Activated effector memory CD4-positive, alpha-beta T cell treated with anti-CD3 and anti-CD28 coated beads, Interleukin-2, amount 50 U/mL, for 16 hours (primary cell): ENCODE results near the gene DMD.

Experiments
- DNase-seq: peaks from one replicate; pipeline ENCODE4 v3.0.0-alpha.2; 2020

Gene DMD

DNA sequence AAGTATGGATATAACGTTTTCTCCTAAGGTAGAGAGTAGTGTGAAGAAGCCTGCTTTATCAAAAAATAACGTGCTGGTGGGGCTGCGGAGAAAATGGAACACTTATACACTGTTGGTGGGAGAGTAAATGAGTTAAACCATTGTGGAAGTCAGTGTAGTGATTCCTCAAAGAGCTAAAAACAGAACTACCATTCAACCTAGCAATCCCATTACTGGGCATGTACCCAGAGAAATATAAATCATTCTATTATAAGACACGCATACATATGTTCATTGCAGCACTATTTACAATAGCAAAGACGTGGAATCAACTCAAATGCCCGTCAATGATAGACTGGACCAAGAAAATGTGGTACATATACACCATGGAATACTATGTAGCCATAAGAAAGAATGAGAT, 196.4 kb downstream of the DMD start:
- DNase-seq: no peak

- DNase-seq: no peak
Observed at GRCh38 chrX:33014086-33014485, 197.3 kb downstream of the DMD start.

GRCh38 chrX:33001107-33001506, 210.2 kb downstream of the DMD start:
- DNase-seq: no peak

DNA sequence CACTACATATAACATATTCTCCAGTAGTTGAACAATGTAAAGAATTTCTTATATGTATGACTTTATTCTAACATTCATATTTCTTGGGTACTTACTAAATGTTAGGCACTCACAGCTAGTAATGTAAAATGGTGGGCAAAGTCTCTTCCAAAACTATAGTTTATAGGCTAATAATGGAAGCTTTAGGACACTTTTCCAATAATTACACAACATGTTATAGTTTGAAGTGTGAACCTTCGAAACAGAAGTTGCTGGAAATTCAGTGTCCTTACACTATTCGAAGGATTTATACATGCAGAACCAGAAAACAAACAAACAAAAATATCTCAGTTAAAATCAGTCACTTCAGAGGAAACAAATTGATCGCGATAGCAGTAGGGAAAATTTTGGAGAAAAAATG, 212.6 kb downstream of the DMD start:
- no peak for DNase-seq

- DNase-seq: no peak
Observed at GRCh38 chrX:32995427-32995826, 215.9 kb downstream of the DMD start.

DNA sequence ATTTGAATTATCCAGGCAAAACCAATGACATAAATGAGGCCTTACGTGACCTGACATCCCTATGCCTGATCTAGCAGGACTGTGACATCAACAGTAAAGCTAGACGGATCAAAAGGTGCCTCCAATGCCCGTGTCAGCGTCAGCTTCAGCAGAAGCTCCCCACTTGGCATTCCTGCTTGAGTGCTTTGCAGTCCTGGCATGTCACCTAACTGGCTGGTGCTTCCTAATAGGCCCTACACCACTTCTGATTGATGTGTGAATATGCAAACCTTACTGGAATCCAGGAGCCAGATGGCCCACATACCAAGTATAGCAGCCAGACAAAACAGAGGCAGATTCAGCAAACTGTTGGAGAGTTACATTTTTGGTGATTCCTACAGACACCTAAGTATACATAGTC, 224.2 kb downstream of the DMD start:
- DNase-seq: no peak

DNA sequence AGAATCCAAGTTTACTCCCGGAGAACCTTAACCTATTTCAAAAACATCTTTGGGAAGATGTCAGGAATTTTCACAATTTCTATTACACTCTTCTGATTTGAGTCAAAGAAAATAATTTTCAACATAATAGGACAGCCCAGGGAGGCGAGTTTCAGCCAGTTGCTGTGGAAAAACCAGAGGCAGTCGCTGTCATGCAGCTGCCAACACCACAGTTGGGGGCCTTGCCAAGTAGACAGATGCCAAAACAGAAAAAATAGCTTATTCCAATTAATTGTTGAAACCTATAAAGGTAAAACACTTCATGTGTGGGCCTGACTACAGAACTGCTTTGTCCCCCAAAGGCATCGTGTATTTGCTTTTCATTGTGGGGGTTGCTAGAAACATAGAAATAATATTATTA, 225.8 kb downstream of the DMD start:
- DNase-seq: no peak

- DNase-seq: no peak
Observed at GRCh38 chrX:32966821-32967355, 244.5 kb downstream of the DMD start.

DNA sequence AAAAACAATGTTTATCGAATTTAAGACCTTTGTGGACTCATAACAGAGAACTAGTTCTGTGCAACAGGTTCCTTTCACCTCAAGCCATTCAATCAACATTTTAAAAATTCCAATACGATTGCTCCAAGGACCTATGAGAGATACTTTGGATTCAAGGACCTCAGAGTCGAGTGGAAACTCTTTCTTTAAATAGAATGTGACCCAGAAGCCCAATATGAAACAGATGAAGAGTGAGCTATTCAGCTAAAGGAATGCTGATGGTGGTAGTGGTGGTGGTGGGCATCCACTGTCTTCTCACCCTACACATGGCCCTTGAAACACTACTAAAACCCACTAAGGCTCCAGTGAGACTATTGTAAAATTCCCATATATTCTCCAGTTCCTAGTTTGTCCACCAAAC, 257.2 kb downstream of the DMD start:
- no peak for DNase-seq

DNA sequence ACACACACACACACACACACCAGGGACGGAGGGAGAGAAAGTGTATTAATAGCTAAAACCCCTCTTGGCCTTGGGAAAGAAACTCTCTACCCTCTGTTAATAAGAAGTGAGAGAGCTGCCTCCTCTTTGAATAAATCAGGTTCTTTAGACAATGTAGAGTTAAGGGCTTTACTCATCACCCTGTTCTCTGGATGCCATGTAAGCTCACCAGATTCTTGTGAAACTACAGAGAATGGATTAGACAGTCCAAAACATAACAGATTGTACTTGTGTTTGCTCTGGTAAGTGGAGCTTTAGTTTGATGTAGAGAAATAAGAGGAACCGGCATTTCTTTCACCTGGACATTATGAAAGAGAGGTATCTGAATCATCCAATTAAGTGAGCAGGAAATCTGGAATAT, 263.2 kb downstream of the DMD start:
- DNase-seq: no peak

- no peak for DNase-seq
Observed at GRCh38 chrX:32937043-32937442, 274.3 kb downstream of the DMD start.

DNA sequence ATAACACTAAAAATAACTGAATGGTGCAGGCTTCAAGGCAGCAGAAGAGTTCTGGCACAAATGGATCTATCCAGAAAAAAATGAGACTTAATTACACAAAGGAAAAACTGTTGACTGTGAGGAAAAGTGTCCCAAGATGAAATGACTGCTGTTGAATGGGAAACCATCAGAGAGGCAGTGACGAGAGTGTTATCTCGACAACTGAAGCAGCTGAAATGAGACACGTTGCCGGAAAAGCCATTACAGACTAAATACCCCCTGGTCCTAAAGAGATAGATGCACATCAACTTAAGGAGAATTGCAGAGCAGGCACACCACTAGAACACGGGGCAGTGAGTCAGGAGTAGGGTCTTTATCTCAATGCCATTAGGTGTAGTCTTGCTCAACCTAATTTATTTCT, 277.8 kb downstream of the DMD start:
- no peak for DNase-seq

DNA sequence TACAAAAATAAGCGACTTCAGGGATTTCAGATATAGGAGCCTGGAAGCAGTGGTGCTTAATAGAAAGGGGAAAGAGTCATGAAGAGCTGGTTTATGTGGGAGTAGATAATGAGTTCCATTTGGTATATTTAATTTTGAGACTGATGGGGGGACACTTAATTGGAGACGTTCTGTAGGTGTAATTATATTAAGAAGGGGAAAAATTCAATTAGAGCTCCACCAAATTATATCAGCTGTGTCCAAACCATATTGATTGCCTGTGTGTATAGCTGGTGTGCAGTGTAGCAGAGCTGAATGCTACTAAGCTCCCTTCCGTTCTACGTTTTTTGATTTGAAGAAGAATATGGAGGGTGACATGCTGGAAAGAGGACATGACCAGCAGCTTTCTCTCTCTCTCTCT, 282.3 kb downstream of the DMD start:
- no peak for DNase-seq

GRCh38 chrX:32896088-32896487, 315.3 kb downstream of the DMD start:
- no peak for DNase-seq

DNA sequence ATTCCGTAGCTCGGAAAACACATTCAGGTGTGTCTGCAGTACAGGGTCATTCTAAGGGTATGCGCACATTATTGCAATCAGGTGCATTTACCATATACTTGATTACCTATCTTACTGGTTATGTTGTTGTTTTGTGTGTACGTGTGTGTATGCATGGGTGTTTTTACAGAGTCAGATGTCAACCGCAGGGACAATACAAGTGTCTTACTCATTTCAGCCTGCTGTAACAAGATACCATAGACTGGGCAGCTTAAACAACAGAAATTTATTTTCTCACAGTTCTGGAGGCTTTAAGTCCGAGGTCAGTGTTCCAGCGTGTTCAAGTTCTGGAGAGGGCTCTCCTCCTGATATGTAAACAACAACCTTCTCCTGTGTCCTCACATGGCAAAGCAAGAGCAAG, 316.7 kb downstream of the DMD start:
- DNase-seq: no peak

DNA sequence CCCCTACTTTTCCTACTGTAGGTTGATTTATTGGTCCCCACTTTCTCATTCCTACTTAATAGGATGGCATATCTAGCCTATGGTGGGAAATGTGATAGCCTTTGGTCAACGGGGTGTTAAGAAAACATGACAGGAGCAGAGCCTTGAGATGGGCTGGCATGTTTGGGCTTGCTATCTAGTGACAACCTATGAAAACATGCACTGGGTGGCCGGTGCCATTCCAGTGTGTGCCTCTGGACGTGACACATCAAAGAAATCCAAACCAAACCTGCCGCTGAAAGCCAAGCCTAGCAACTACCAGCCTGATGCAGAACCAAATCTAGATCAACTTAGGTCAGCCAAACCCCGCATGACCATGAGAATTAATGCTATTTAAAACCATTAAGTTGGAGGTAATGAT, 317.6 kb downstream of the DMD start:
- DNase-seq: no peak

GRCh38 chrX:32877592-32877991, 333.8 kb downstream of the DMD start:
- DNase-seq: no peak

GRCh38 chrX:32874839-32875238, 336.5 kb downstream of the DMD start:
- no peak for DNase-seq

- no peak for DNase-seq
Observed at GRCh38 chrX:32873786-32874185, 337.6 kb downstream of the DMD start.

- DNase-seq: no peak
Observed at GRCh38 chrX:32871636-32872035, 339.7 kb downstream of the DMD start.

- DNase-seq: no peak
Observed at GRCh38 chrX:32868524-32868895, 342.8 kb downstream of the DMD start.

DNA sequence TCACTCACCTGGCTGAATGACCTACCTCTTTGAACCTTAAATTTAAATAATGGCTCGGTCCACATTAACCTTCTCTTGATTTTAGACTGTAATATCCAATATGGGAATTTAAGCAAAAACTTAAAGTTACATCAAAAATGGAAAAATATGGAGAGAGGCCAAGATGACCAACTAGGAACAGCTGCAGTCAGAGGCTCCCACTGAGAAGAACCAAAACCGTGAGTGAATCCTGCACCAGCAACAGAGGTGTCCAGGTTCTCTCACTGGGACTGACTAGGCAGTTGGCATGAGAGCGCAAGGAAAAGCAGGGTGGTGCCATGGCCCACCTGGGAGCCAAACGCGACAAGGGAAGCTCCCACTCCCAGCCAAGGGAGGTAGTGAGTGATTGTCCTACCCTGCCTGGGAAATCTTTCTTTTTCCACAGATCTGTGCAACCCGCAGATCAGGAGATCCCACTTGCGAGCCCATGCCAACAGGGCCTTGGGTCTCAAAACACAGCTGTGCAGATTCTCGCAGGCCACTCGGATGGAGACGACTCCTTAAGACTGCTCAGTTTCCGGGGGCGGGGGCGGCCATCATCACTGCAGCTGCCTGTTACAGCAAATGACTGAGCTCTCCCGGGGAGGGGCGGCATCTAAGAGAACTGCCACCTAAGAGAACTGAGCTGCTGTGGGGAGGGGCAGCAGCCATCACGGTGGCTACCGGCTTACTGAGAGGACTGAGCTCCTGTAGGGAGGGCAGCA, 343.4 kb downstream of the DMD start:
- DNase-seq: no peak

- no peak for DNase-seq
Observed at GRCh38 chrX:32852203-32852602, 359.1 kb downstream of the DMD start.

GRCh38 chrX:32851556-32851955, 359.8 kb downstream of the DMD start:
- no peak for DNase-seq

DNA sequence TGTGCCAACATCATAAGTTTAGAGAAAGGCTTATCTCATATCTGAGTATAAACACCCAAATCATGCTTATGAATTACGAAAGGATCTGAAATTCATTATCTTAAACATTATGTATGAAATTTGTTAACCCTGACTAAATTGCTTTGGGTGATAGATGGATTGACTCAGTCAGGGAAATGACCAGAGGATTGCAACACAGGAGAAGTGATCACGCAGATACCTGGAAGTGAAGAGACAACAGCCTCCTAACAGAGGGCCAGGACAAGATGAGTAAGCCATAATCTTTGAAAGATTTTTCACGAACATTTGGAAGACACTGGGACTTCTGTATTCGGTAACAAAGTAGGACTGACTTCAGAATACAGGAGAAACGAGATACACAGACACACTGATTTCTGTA, 363.4 kb downstream of the DMD start:
- DNase-seq: no peak
